ENCODE measurements around the gene SUPT3H.
A peak's percentile ranks its signal among the peaks of the same experiment; 100 is the strongest.
"Not testable (repeated sequence)": the region's sequence is repeated elsewhere in the genome, so short reads cannot be mapped to it uniquely, and the experiment has no call there.

Gene SUPT3H

GRCh38 chr6:45320349-45320748, 57.4 kb downstream of the SUPT3H start:
- DNase-seq = peak; percentile 68

- peak; percentile 80 for DNase-seq
These were observed 63.6 kb downstream of the SUPT3H start for GRCh38 chr6:45314146-45314545.

- no peak for DNase-seq
These were observed 67.5 kb downstream of the SUPT3H start for GRCh38 chr6:45310118-45310788.

GRCh38 chr6:45305546-45305945, 72.2 kb downstream of the SUPT3H start:
- DNase-seq = no peak

GRCh38 chr6:45302832-45303231, 74.9 kb downstream of the SUPT3H start:
- no peak for DNase-seq

- no peak for DNase-seq
These were observed 76.2 kb downstream of the SUPT3H start for GRCh38 chr6:45301348-45302142.

GRCh38 chr6:45300736-45301135, 77.0 kb downstream of the SUPT3H start:
- DNase-seq = peak; percentile 73

GRCh38 chr6:45299096-45299581, 78.6 kb downstream of the SUPT3H start:
- DNase-seq = no peak

- peak; percentile 53 for DNase-seq
These were observed 80.4 kb downstream of the SUPT3H start for GRCh38 chr6:45297320-45297719.

- peak; percentile 97 for DNase-seq
These were observed 83.6 kb downstream of the SUPT3H start for GRCh38 chr6:45294065-45294701.

- DNase-seq = peak; percentile 78
These were observed 84.4 kb downstream of the SUPT3H start for GRCh38 chr6:45293306-45293705.

- no peak for DNase-seq
These were observed 87.8 kb downstream of the SUPT3H start for GRCh38 chr6:45289751-45290514.

GRCh38 chr6:45286707-45287106, 91.0 kb downstream of the SUPT3H start:
- DNase-seq = not testable (repeated sequence)

GRCh38 chr6:45278367-45278766, 99.4 kb downstream of the SUPT3H start:
- DNase-seq = no peak

- DNase-seq = not testable (repeated sequence)
These were observed 100.0 kb downstream of the SUPT3H start for GRCh38 chr6:45277741-45278140.

GRCh38 chr6:45275358-45275757, 102.4 kb downstream of the SUPT3H start:
- DNase-seq = no peak

- no peak for DNase-seq
These were observed 105.1 kb downstream of the SUPT3H start for GRCh38 chr6:45272626-45273025.

GRCh38 chr6:45265246-45265645, 112.5 kb downstream of the SUPT3H start:
- no peak for DNase-seq

GRCh38 chr6:45260696-45261095, 117.0 kb downstream of the SUPT3H start:
- DNase-seq = no peak

GRCh38 chr6:45256697-45257695, 120.7 kb downstream of the SUPT3H start:
- peak; percentile 61 for DNase-seq

- no peak for DNase-seq
These were observed 122.3 kb downstream of the SUPT3H start for GRCh38 chr6:45255434-45255833.

- DNase-seq = no peak
These were observed 123.5 kb downstream of the SUPT3H start for GRCh38 chr6:45254253-45254652.
